NCI-H526 treated with DMSO at 0.1 percent for 48 hours (cell line): ENCODE data around the gene PRKCH.
"Not testable (repeated sequence)": the region's sequence is repeated elsewhere in the genome, so short reads cannot be mapped to it uniquely, and the experiment has no call there.

Source experiments
- DNase-seq: peaks from one replicate; lab custom pipeline; 2025; lab: John Stamatoyannopoulos, UW

PRKCH gene

DNA sequence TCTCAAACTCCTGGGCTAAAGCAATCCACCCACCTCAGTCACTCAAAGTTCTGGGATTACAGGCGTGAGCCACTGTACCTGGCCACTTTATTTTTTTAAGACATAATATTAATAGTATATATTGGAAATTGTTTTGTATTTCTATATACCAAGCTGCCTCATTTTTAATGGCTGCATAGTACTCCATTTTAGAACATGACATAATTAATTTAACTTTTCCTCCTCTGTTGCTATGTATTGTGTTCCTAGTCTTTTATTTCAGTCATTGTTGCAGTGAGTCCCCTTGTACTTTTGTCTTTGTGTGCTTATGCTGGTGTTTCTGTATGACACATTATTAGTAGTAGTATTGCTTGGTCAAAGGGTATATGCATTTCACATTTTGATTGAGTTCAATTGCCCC is 138.7 kb downstream of the PRKCH start:
- no peak for DNase-seq

- no peak for DNase-seq
Measured at GRCh38 chr14:61460718-61461611, 139.6 kb downstream of the PRKCH start.

GRCh38 chr14:61461808-61462275 is 140.5 kb downstream of the PRKCH start:
- DNase-seq: peak; percentile 65

DNA sequence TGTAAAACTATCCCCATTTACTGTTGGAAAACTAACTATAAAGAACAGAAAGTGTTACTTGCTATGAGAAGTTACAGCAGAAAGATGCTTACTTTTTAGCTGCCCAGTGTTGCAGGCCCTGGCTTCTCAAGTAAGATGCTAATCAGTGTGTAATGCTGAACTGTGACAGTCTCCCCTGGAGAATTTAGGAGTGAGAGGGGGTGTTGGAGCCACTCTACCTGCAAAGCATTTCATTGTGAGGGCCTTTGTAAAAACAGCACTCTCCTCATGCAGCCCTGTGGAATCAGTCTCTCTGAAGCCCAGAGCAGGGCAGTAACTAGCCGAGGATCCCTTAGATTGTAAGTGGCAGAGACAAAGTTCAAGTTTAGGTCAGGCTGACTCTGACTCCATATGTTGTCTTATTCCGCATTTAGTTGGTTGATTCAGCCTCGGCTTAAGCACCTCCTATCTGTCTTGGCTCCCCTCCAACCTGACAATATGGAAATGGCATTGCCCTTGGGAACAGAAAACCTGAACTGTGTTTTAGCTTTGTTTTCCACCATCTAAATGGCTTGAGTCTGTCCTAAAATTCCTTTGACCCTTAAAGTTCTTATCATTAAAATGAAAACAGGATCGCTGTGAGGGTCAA is 141.3 kb downstream of the PRKCH start:
- DNase-seq: no peak

- DNase-seq: no peak
Measured at GRCh38 chr14:61463664-61464285, 142.4 kb downstream of the PRKCH start.

DNA sequence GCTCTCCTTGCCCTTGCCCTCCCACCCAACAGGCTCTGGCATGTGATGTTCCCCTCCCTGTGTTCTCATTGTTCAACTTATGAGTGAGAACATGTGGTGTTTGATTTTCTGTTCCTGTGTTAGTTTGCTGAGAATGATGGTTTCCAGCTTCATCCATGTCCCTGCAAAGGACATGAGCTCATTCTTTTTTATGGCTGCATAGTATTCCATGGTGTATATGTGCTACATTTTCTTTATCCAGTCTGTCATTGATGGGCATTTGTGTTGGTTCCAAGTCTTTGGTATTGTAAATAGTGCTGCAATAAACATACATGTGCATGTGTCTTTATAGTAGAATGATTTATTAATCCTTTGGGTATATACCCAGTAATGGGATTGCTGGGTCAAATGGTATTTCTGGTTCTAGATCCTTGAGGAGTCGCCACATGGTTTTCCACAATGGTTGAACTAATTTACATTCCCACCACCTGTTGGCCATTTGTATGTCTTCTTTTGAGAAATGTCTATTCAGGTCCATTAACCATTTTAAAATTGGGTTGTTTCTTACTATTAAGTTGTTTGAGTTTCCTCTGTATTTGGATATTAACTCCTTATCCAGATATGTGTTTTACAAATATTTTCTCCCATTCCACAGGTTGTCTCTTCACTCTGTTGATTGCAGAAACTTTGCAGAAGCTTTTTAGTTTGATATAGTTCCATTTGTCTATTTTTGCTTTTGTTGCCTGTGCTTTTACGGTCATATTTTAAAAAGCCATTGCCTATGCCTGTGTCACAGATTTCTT is 143.4 kb downstream of the PRKCH start:
- DNase-seq: not testable (repeated sequence)

DNA sequence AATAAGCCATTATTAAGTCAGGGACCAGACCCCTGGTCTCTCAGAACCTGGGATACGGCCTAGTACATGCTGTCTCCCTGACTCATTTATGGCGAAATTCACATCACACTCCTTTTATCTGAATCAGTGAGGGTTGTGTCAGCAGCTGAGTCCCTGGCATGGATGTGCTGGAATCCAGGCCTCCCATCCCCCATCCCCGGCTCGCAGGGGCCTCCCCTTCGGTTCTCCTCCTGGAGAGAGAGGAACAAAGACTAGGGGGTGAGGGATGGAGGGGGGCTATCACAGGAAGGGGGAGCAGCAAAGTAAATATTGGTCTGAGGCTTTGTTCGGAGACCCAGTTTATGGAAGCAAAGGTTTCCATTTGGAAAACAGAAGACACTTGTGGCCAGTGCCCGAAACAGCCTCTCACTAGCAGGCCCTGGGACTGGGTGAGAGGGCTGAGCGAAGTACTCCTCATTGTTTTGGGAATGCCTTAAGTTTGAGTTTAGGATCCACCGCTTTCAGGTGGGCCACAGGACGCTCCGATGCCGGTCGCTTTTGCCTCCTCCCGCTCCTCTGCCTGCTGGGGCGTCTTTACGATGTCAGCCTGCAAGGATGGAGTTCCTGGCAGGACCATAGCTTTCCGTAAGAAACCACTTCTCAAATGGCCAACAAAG is 145.0 kb downstream of the PRKCH start:
- DNase-seq: no peak

- no peak for DNase-seq
Measured at GRCh38 chr14:61466905-61467280, 145.5 kb downstream of the PRKCH start.

- DNase-seq: no peak
Measured at GRCh38 chr14:61467296-61467695, 145.9 kb downstream of the PRKCH start.

DNA sequence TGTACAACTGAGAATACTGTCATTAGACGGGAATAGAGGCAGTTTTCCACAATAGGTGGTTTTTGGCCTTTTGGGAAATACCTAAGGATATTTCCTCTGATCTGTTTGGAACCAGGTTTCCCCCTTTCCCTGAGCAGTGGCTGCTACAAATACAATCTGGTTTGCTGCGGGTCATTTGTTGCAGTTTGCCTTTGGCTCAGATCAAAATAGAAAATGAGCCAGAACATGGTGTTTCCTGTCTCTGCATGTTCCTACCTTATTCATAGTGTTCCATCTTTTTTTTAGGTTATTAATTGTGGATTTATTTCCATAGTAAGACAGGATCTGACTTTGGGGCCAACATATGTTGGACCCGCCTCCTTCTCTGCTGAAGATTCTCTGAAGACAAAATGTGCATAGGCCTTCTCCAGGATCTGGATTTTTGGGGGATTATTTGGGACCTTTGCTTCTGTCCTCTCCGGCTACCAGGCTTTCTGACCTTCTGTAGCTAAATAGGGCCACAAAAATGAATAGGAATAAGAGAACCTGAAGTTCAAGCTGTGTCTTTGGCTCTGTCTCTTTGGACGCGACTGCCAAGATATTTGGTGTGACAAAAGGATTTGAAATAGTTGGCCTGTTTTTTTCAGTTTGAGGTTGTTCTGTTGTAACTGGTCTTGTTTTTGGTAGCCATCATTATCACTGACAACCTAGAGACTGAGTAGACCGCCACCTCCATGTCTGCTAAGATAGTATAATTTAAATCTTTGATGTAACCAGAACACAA is 146.9 kb downstream of the PRKCH start:
- no peak for DNase-seq

DNA sequence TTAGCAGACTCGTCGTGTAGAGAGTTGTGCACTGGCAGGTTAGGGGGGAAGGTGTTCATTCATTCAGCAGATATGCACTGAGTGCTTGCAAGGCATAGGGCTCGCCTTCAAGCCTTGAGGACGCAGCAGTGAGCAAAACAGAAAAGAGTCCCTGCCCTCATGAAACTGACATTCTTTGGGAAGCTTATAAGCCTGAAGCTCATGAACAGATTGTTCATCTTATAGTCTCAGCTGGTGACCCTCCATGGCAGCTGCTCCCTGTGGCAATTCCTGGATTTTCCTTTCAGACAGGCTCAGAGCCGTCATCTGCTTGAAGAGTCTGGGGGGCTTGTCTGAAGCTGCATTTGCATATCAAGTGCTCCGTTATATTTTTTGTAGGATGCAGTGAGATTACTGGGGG is 148.4 kb downstream of the PRKCH start:
- no peak for DNase-seq

GRCh38 chr14:61470261-61470960 is 149.0 kb downstream of the PRKCH start:
- DNase-seq: peak; percentile 45

DNA sequence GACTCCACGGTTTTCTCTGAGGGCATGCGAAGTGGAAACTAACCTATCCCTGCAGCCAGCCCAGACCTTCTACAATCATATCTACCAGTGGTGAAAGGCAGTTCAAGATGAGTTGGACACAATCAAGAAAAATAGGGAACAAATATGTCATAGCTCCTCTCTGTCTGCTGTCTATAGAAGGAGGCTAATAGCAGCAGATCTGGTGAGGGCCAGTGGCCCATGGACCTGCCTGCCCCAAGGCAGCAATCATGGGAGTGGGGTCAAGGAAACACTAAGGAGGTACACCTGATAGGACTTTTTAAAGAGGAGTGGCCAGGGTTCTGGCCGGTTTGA is 149.5 kb downstream of the PRKCH start:
- no peak for DNase-seq

DNA sequence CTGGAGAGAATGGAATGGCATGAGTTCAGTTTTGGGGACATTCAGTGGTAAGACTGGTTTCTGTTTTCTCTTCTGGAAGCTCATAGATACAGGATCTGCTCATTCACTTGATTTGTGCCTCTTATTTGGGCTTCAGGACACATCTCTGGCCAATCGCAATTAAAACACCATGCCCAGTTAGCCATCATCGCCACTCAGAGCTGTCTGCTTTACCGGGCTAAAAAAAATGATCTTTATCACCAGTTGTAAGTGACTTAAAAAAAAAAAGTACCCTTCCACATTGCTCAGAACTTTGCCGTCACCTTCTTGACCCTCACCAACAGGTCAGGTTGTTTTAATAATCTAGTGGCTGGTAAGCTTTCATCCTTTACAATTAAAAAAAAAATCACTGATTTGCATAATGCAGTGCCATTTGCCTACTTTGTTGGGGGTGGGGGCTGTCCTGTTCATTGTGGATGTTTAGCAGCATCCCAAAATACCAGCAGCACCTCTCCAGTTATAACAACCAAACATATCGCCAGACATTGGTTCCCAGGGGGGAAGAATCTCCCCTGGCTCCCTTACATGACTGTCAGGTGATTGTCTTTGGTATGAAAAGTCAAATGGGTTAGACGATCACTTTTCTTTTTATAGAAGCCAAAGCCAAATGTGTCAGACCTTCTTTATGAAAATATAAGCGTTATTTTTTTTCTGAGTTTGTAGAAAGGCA is 150.1 kb downstream of the PRKCH start:
- DNase-seq: peak; percentile 55

DNA sequence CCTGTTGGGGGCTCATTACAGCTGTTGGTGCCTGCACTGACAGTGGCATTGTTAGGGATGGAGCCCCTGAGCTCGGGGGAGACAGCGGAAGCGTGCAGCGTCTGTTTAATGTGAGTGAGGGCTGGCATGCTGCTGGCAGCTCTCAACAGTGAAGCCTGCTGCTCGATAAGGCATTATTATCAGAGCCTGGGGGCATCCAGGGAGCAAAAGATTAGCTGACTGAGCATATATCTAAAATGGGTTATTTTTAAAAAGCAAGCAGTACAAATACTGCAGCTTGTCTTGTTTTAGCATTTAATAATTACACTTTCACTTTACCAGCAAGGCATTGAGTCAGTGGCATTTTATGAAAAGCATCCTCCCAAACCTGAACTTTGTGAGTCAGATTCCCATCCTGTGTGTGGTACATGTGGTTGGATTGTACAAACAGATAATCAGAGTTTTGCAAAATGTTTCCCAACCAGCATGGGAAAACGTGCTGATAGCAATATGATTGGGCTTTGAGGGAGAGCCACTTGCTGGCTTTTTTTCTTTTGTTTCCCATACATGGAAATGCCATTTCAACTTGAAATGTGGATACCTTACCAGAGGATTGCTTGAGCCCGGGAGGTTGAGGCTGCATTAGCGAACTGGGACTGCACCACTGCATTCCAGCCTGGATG is 150.8 kb downstream of the PRKCH start:
- DNase-seq: peak; percentile 55

- no peak for DNase-seq
Measured at GRCh38 chr14:61472801-61473376, 151.5 kb downstream of the PRKCH start.

GRCh38 chr14:61474015-61474414 is 152.6 kb downstream of the PRKCH start:
- DNase-seq: no peak

- DNase-seq: no peak
Measured at GRCh38 chr14:61474701-61475100, 153.3 kb downstream of the PRKCH start.

- peak; percentile 42 for DNase-seq
Measured at GRCh38 chr14:61475316-61475715, 153.9 kb downstream of the PRKCH start.
